Heart right ventricle (tissue), 16 donors: ENCODE data around the gene EN1. TPM values are rescaled to one million over a fixed set of nuclear protein-coding genes. Genes with fewer than 3 reads are reported as not detected.
A peak's percentile ranks its signal among the peaks of the same experiment; 100 is the strongest.

Experiments used
- ATAC-seq, 8 donors: fragments of 200-7000 bp; cut with Tn5 transposase; one replicate each; pipeline ENCODE4 v1.9.1; 2020; ENCODE audit warnings: mild to moderate bottlenecking in 8 of 8, moderate library complexity in 8 of 8, moderate number of reproducible peaks in 1 of 8
- DNase-seq, 2 donors: peaks; one replicate each; pipeline ENCODE4 v3.0.0-alpha.2; 2020
- H3K27ac ChIP-seq, 10 donors: fragments of 200-600 bp; sonication (generic) in 2 of 10; one replicate each; pipeline versions ENCODE4 v1.5.0 to v1.8.0; 2020 to 2022; ENCODE audit warnings: mild to moderate bottlenecking in 3 of 10
- H3K27me3 ChIP-seq, 7 donors: fragments of 200-600 bp; one replicate each; pipeline ENCODE4 v1.8.0; 2021 to 2022; ENCODE audit warnings: mild to moderate bottlenecking in 2 of 7
- H3K36me3 ChIP-seq, 9 donors: fragments of 200-600 bp; sonication (generic) in 1 of 9; one replicate each; pipeline versions ENCODE4 v1.5.0 to v1.8.0; 2020 to 2022; ENCODE audit warnings: mild to moderate bottlenecking in 2 of 9
- H3K4me1 ChIP-seq, 9 donors: fragments of 200-600 bp; sonication (generic) in 1 of 9; one replicate each; pipeline versions ENCODE4 v1.5.0 to v1.8.0; 2020 to 2022; ENCODE audit warnings: mild to moderate bottlenecking in 4 of 9
- H3K4me3 ChIP-seq, 10 donors: fragments of 200-600 bp; sonication (generic) in 2 of 10; one replicate each; pipeline versions ENCODE4 v1.5.0 to v1.8.0; 2020 to 2022; ENCODE audit warnings: mild to moderate bottlenecking in 7 of 10, moderate library complexity in 2 of 10
- H3K9me3 ChIP-seq, 11 donors: fragments of 200-600 bp in 10 of 11; sonication (generic) in 2 of 11; one replicate each; pipeline versions ENCODE4 v1.5.0 to v1.8.0; 2013 to 2022; ENCODE audit warnings: mild to moderate bottlenecking in 2 of 11, control low read depth in 1 of 11, moderate library complexity in 1 of 11
- WGBS, 2 donors: extraction: QIAGEN DNeasy Blood & Tissue Kit; methylation state at CpG; one replicate each; pipeline ENCODE4 v1.1.7; 2013; ENCODE audit warnings: inconsistent platforms in 1 of 2; 5-methylcytosine and 5-hydroxymethylcytosine counted together
- intact Hi-C, 10 donors: fragments of 100-400 bp; cut with DNase I; formaldehyde crosslinking; loops; one replicate each; pipeline versions ENCODE4 v1.11.1 to v1.14.2; 2022
- polyA plus RNA-seq, 2 donors: library from polyadenylated mRNA; stranded (reverse); fragments of 200-250 nt; gene quantifications; one replicate each; pipeline ENCODE4 v1.2.3, GENCODE V29; 2013
- total RNA-seq, 10 donors: library from RNA; stranded (reverse); fragmentation: NEBNext Ultra II Directional in 3 of 10; extraction: Animal tissue kit (Norgen Biotek cat#: 25700) in 3 of 10; gene quantifications; one replicate each; pipeline versions ENCODE4 v1.2.1 to v1.2.4, GENCODE V29; 2021 to 2023
- TF ChIP-seq, protein P1 (sequence below), 9 donors: fragments of 200-600 bp; sonication (generic) in 2 of 9; IDR thresholded peaks; one replicate each; pipeline versions ENCODE4 v1.5.0 to v1.8.0; 2021 to 2022; ENCODE audit warnings: antibody characterized with exemption in 9 of 9, mild to moderate bottlenecking in 5 of 9, moderate library complexity in 1 of 9
- donor health status: Arrhythmogenic right ventricular cardiomyopathy.
- donor health status: ischemic (EF 13 %, LVEDD 7.1; RV severe dilation, severe dysfunction).
- donor health status: healthy with polysubstance abuse.
- donor health status: DM: no; HTN: yes; CAD: no.
- donor health status: DM: no; HTN: no; CAD: no.
- donor health status: ischemic (EF 25% LVEDD 6.9; RV normal size, moderate dysfunction).
- donor health status: ischemic (EF 25% LVEDD 5.7; RV mildly dilated, moderate dysfunction).
- donor health status: healthy.
- donor health status: DM: yes; HTN: yes; CAD: no.
- donor health status: Ischemic cardiomyopathy.
- donor health status: ischemic (EF 35%, LVEDD 5.7; RV mildly dilated, moderate dysfunction).
- donor health status: nonischemic (EF 11% LVEDD 7.7; RV severe dilation, severe dysfunction).
- donor health status: DM: yes; HTN: yes; CAD: no.
- donor health status: PGD.
- donor health status: ischemic (EF 29% LVEDD 5.4; RV normal size, mild dysfunction).
- donor health status: nonischemic (EF 23%, LVEDD 6.1; RV moderate dilation, normal function).

EN1 gene
- total and polyA plus RNA-seq, 12 donors: 0.15 TPM; not detected in 11

DNA sequence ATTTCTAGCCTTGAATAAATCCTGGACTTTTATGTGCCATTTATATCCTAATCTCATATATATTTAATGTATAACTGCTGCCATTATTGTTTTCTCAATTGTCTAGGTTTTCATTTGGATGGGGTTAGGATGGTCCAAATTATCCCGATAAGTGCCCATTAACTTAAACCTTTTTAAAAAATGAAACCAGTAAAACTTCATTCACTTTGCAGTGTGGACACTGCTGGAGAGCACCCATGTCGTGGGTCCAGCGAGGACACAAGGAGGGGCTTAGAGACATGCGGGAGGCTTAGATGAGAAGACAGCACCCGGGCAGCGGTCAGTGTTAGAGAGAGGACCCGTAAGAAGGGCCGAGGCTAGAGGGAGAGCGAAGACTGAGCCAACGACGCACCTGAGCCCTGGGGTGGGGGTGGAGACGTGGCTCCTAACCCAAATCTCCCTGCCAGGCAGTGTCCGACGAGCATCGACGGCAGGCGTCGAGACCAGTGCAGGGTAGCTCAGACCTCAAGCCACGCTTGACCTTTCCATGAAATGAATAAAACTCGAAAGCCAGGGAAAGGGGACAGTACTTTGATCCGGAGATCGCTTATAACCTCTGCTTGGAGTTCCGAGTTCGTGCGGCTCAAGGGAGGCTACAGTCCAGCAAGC lies 9.0 kb upstream of the EN1 start:
- TF ChIP-seq, protein P1, sequence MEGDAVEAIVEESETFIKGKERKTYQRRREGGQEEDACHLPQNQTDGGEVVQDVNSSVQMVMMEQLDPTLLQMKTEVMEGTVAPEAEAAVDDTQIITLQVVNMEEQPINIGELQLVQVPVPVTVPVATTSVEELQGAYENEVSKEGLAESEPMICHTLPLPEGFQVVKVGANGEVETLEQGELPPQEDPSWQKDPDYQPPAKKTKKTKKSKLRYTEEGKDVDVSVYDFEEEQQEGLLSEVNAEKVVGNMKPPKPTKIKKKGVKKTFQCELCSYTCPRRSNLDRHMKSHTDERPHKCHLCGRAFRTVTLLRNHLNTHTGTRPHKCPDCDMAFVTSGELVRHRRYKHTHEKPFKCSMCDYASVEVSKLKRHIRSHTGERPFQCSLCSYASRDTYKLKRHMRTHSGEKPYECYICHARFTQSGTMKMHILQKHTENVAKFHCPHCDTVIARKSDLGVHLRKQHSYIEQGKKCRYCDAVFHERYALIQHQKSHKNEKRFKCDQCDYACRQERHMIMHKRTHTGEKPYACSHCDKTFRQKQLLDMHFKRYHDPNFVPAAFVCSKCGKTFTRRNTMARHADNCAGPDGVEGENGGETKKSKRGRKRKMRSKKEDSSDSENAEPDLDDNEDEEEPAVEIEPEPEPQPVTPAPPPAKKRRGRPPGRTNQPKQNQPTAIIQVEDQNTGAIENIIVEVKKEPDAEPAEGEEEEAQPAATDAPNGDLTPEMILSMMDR (IDR thresholded peaks at IDR 0.05): no peak
- DNase-seq (no peak), ATAC-seq (no peak)
- Histone ChIP-seq H3K9me3 (no peaks in the 10 kb centered on the region), H3K4me3 (no peak overlapping the region), H3K27me3 (peaks cover 60 to 100% (median 100%) of the 10 kb centered on the region in 7 donors), H3K36me3 (no peaks in the 10 kb centered on the region), H3K27ac (no peak overlapping the region), H3K4me1 (peaks cover 3 to 40% (median 26%) of the 10 kb centered on the region in 9 donors)
- WGBS, 2 donors: 6% methylated on average over 25 of the region's 25 CpGs
- intact Hi-C loops: loop anchor here in 9 of 10 donors (2.0 to 10.0 kb wide), 9 partner anchors 302 to 824 kb away; no protein-coding TSS in a partner anchor

DNA sequence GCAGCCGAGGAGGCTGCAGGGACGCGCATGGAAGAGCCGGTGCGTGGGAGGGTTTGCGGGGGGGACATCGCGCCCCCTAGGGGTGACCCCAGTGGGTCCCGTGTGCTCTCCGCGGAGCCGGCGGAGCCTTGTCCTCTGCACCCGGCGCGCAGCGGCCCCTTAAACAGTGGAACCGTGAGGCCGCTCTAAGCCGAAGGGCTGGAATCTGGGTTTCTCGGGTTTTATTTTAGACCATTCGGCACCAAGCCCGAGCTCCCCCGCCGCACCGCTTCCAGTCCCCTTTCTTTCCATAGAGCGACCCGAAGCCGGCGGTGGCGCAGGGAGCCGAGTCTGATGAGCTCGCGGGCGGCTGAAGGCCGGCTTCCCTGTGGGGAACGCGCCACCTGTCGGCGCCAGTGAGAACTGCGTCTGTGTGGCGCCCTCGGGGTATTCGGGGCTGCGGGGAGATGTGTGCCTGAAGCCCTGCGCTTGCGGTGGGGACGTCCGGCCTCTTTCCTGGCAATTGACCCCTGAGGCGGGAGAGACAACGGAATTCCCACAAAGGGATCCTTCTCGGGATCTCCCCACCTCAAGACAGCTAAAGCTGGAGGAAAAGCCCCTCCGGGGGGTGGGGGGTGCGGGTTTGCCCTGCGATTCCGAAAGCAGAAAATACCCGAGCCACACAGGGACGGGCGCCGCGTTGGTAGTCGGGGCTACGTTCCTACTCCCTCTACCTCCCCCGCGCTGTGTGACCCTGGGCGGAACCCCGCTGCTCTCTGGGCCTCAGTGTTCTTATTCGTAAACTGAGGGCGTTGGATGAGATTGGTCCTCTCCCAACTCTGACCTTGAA lies 8.2 kb upstream of the EN1 start:
- TF ChIP-seq, protein P1 (IDR thresholded peaks at IDR 0.05): peak; percentile 89 to 97 (median 95)
- DNase-seq: peak; percentile 55 to 80
- no peak overlapping the region for H3K27ac ChIP-seq
- no peaks in the 10 kb centered on the region for H3K36me3 ChIP-seq
- H3K9me3 ChIP-seq: no peaks in the 10 kb centered on the region
- peak; percentile 81 to 94 (median 90) for ATAC-seq
- intact Hi-C loops: loop anchor here (1.0 to 10.0 kb wide), 11 partner anchors 301 to 823 kb away; no protein-coding TSS in a partner anchor
- H3K27me3 ChIP-seq: peaks cover 63 to 100% (median 98%) of the 10 kb centered on the region in 7 donors
- WGBS, 2 donors: 1 to 2% methylated on average over 69 of the region's 69 CpGs
- H3K4me1 ChIP-seq: peaks cover 3 to 40% (median 26%) of the 10 kb centered on the region in 9 donors
- peak overlapping the region in 6 of 10 donors; percentile 24 to 36 (median 35) for H3K4me3 ChIP-seq

DNA sequence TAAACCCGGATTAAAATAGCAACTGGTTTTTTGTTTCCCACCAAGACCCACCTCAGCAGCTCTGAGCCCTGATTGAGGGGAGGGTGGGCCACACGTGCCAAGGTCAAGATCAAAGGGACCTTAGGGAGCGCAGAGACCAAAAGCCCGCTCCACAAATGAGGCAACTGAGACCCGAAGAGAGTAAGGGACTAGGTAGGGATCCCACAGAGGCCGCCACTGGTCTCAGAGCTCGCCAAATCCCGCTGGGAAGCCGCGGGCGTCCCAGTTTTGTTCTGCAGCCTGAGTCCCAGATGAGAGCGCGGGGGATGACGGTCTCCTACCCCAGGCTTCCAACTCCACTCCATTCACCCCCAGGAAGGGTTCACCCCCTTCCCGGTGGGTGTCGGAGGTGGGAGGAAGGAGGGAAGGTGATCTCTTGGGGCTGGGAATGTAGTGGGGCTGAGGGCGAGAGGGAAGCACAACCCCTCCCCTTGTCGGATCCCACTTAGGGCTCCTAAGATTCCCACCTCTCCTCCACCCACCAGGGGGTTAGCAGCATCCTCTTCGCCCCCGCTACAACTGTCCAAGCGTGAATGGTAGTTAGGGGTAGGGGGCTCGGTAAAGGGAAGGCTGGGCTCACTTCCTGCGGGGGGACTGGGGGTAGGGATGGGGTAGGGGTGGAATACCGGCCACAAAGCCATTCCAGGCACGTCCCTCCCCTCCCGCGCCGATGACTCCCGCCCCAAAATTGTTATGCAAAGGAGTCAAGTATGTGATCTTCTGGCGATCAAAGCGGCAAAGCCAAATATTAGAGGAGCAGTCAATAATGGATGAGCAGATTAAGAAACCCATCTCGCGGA lies 7.3 kb upstream of the EN1 start:
- Histone ChIP-seq H3K4me3 (peak overlapping the region in 1 of 10 donors; percentile 24), H3K4me1 (peaks cover 3 to 44% (median 26%) of the 10 kb centered on the region in 9 donors), H3K27me3 (peaks cover 67 to 100% (median 98%) of the 10 kb centered on the region in 7 donors), H3K9me3 (no peaks in the 10 kb centered on the region), H3K27ac (no peak overlapping the region), H3K36me3 (no peaks in the 10 kb centered on the region)
- WGBS, 2 donors: 3% methylated on average over 33 of the region's 33 CpGs
- intact Hi-C loops: loop anchor here (1.0 to 10.0 kb wide), 10 partner anchors 300 to 822 kb away; no protein-coding TSS in a partner anchor
- DNase-seq (no peak), ATAC-seq (no peak)
- TF ChIP-seq, protein P1 (IDR thresholded peaks at IDR 0.05): no peak
